PFSK-1 (cell line): ENCODE data around the gene BRD7.

Experiments
- FOXP2 ChIP-seq: optimal IDR thresholded peaks from 2 replicates; pipeline ENCODE3; 2011; ENCODE audit warnings: borderline replicate concordance, control low read depth, inconsistent platforms; ENCODE audit not compliant: insufficient read depth; ENCODE audit errors: extremely low read length, extremely low read depth
- POLR2AphosphoS5 ChIP-seq: IDR thresholded peaks from 2 replicates; pipeline ENCODE4 v1.6.1; 2012; ENCODE audit warnings: low read depth, mild to moderate bottlenecking, control low read depth, low read length, moderate library complexity
- REST ChIP-seq, 2 experiments: IDR thresholded peaks; 2 replicates each; pipeline versions ENCODE4 v1.6.1 to v1.8.0; 2011 to 2012; ENCODE audit warnings: low read depth in 2 of 2, low read length in 2 of 2, control low read depth in 1 of 2, inconsistent platforms in 1 of 2, mild to moderate bottlenecking in 1 of 2, moderate library complexity in 1 of 2; ENCODE audit not compliant: insufficient read depth in 1 of 2
- SIN3A ChIP-seq: IDR thresholded peaks from 2 replicates; pipeline ENCODE4 v1.6.1; 2012; ENCODE audit warnings: mild to moderate bottlenecking, low read length, moderate library complexity, borderline replicate concordance; ENCODE audit not compliant: insufficient read depth
- TAF1 ChIP-seq: IDR thresholded peaks from 2 replicates; pipeline ENCODE4 v1.6.1; 2012; ENCODE audit warnings: low read length, control low read depth, borderline replicate concordance; ENCODE audit not compliant: insufficient read depth

The BRD7 gene

GRCh38 chr16:50403491-50403890 is 34.7 kb upstream of the BRD7 start:
- TF ChIP-seq TAF1, result no peak
- TF ChIP-seq FOXP2, result no peak
- no peak for TF ChIP-seq SIN3A
- TF ChIP-seq POLR2AphosphoS5, result no peak
- TF ChIP-seq REST (IDR thresholded peaks at IDR 0.05; ENCODE audit: insufficient read depth in 1 of 2, low read depth in 2 of 2, low read length in 2 of 2), result no peak

GRCh38 chr16:50402298-50402895 is 33.6 kb upstream of the BRD7 start:
- no peak for TF ChIP-seq REST (IDR thresholded peaks at IDR 0.05; ENCODE audit: insufficient read depth in 1 of 2, low read depth in 2 of 2, low read length in 2 of 2)
- no peak for TF ChIP-seq POLR2AphosphoS5
- no peak for TF ChIP-seq FOXP2
- no peak for TF ChIP-seq SIN3A
- no peak for TF ChIP-seq TAF1

GRCh38 chr16:50401355-50401754 is 32.6 kb upstream of the BRD7 start:
- TF ChIP-seq SIN3A, result no peak
- no peak for TF ChIP-seq POLR2AphosphoS5

GRCh38 chr16:50400967-50401348 is 32.2 kb upstream of the BRD7 start:
- no peak for TF ChIP-seq TAF1

GRCh38 chr16:50400312-50400966 is 31.7 kb upstream of the BRD7 start:
- no peak for TF ChIP-seq TAF1
- TF ChIP-seq POLR2AphosphoS5, result no peak
- no peak for TF ChIP-seq FOXP2
- no peak for TF ChIP-seq REST (IDR thresholded peaks at IDR 0.05; ENCODE audit: insufficient read depth in 1 of 2, low read depth in 2 of 2, low read length in 2 of 2)
- TF ChIP-seq SIN3A, result no peak

GRCh38 chr16:50399411-50399810 is 30.6 kb upstream of the BRD7 start:
- TF ChIP-seq REST (IDR thresholded peaks at IDR 0.05; ENCODE audit: insufficient read depth in 1 of 2, low read depth in 2 of 2, low read length in 2 of 2), result no peak
- no peak for TF ChIP-seq POLR2AphosphoS5
- TF ChIP-seq SIN3A, result no peak
- no peak for TF ChIP-seq TAF1
- no peak for TF ChIP-seq FOXP2
